Measurements from ENCODE around the gene OSBPL5. TPM values are rescaled to one million over a fixed set of nuclear protein-coding genes. Genes with fewer than 3 reads are reported as not detected.

Gene OSBPL5
- total RNA-seq, 1 donor from 2014 or later, result 15.3 TPM

GRCh38 chr11:3167143-3168119 lies 2.3 kb upstream of the OSBPL5 start:
- ATAC-seq (ENCODE audit: poor library complexity), result no peak
- intact Hi-C loops (cut with DNase I), result no loop called here
- DNase-seq, result no peak

GRCh38 chr11:3166268-3167142 lies 1.4 kb upstream of the OSBPL5 start:
- intact Hi-C loops (cut with DNase I), result no loop called here

GRCh38 chr11:3165916-3166267 lies 782 bp upstream of the OSBPL5 start:
- DNase-seq (peak; percentile 29), ATAC-seq (ENCODE audit: poor library complexity) (no peak)
- intact Hi-C loops (cut with DNase I), result no loop called here

More at GRCh38 chr11:3166268-3167142, 1.4 kb upstream of the OSBPL5 start:
- no peak for ATAC-seq (ENCODE audit: poor library complexity)
- DNase-seq, result no peak

- DNase-seq (peak; percentile 44), ATAC-seq (ENCODE audit: poor library complexity) (peak; percentile 1)
- intact Hi-C loops (cut with DNase I), result no loop called here
Observed at GRCh38 chr11:3164552-3165151, 458 bp downstream of the OSBPL5 start.

- DNase-seq (peak; percentile 42), ATAC-seq (ENCODE audit: poor library complexity) (no peak)
- intact Hi-C loops (cut with DNase I), result no loop called here
Observed at GRCh38 chr11:3164138-3164551, 965 bp downstream of the OSBPL5 start.

DNA sequence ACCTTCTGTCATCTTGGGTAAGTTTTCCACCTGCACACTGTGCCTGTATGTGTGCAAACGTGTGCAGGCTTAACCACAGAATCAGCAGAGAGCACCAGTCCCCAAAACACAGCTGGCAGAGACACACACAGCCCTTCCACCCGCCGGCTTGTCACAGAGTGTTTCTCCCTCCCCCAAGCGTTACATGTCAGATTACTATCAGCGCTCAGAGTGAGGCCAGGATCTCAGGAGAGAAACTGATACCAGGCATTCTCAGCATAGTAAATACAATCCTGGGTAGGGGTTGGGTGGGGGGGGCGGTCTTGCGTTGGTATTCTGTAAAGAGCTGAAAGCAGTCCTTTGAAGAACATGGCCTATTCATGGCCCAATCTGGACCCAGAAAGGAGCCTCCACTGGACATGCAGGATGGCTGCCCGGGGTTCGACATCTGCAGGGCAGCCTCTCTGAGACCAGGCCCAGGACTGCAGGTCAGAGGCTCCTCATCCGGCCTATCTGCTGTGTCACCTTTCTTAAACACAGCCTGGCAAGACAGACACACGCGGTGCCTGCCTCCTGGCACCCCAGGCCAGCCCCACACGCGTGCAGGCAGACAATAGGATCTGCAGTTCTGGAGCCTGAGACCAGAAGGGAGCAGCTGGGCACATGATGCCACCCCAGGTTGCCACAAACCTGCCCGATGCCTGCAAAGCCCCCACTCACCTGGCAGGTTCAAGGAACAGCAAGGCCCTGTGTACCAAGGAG lies 1.7 kb downstream of the OSBPL5 start:
- DNase-seq (peak; percentile 38), ATAC-seq (ENCODE audit: poor library complexity) (no peak)
- intact Hi-C loops (cut with DNase I), result no loop called here

- ATAC-seq (ENCODE audit: poor library complexity) (no peak), DNase-seq (peak; percentile 36)
- intact Hi-C loops (cut with DNase I), result no loop called here
Observed at GRCh38 chr11:3162410-3163240, 2.5 kb downstream of the OSBPL5 start.

- intact Hi-C loops (cut with DNase I), result no loop called here
- ATAC-seq (ENCODE audit: poor library complexity) (no peak), DNase-seq (peak; percentile 16)
Observed at GRCh38 chr11:3161720-3162409, 3.2 kb downstream of the OSBPL5 start.

- peak; percentile 47 for DNase-seq
- intact Hi-C loops (cut with DNase I), result no loop called here
- no peak for ATAC-seq (ENCODE audit: poor library complexity)
Observed at GRCh38 chr11:3161309-3161708, 3.8 kb downstream of the OSBPL5 start.

DNA sequence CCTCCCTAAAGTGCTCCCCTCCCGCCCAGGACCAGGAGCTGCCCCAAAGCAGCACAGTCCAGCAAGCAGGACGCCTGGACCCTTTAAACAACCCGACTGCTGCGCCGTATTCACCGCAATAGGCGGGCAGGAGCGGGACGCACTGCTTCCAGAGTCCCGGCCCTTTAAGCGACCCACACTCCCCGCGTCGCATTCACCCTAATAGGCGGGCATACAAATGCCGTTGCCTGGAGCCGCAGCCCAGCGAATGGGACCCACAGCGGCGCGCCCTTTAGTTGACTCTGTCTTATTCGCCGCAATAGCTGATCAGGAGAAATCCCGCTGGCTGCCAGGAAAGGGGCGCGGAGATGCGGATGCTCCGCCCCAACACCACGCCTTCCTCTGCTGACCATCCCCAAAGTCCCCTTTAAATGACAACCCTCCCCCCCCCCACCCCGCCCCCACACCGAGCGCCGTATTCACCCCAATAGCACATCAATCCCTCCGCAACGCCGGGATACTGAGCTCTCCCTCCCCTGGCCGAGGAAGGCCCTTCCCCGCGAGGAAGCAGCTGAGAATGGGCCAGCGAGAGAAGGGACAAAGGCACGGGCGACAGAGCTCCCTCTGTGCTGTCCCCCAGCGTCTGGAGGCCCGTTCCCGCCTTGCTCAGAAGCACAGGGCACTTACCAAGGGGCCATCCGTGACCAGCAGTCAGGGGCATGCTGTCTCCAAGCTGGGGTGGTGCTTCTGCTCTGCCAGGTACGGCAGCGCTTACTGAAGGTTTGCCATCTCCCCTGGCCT lies 4.7 kb downstream of the OSBPL5 start:
- ATAC-seq (ENCODE audit: poor library complexity) (peak; percentile 87), DNase-seq (peak; percentile 94)
- intact Hi-C loops (cut with DNase I), result no loop called here

- ATAC-seq (ENCODE audit: poor library complexity), result peak; percentile 68
- intact Hi-C loops (cut with DNase I), result no loop called here
- peak; percentile 88 for DNase-seq
Observed at GRCh38 chr11:3159296-3160190, 5.6 kb downstream of the OSBPL5 start.

DNA sequence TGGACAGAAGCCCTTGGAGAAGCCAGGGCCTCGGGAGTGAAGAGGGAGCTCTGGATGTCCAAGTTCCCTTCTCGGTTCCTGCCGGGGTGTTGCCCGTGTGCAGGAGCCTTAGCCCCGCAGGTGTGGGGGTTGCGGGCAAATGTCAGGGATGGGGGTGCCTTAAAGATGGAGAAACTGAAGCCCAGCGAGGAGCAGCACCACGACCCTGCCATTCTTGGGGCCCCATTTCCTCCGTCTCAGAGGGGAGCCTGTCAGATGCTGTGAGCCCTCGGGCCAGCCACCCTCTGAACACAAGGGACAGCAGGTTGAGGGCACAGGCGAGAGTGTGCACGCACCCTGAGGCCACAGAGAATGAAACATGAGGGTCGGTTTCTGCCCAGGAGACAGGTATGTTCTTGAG lies 6.3 kb downstream of the OSBPL5 start:
- no peak for ATAC-seq (ENCODE audit: poor library complexity)
- intact Hi-C loops (cut with DNase I), result no loop called here
- DNase-seq, result peak; percentile 40

- ATAC-seq (ENCODE audit: poor library complexity) (no peak), DNase-seq (peak; percentile 26)
- intact Hi-C loops (cut with DNase I), result no loop called here
Observed at GRCh38 chr11:3158131-3158591, 6.9 kb downstream of the OSBPL5 start.

DNA sequence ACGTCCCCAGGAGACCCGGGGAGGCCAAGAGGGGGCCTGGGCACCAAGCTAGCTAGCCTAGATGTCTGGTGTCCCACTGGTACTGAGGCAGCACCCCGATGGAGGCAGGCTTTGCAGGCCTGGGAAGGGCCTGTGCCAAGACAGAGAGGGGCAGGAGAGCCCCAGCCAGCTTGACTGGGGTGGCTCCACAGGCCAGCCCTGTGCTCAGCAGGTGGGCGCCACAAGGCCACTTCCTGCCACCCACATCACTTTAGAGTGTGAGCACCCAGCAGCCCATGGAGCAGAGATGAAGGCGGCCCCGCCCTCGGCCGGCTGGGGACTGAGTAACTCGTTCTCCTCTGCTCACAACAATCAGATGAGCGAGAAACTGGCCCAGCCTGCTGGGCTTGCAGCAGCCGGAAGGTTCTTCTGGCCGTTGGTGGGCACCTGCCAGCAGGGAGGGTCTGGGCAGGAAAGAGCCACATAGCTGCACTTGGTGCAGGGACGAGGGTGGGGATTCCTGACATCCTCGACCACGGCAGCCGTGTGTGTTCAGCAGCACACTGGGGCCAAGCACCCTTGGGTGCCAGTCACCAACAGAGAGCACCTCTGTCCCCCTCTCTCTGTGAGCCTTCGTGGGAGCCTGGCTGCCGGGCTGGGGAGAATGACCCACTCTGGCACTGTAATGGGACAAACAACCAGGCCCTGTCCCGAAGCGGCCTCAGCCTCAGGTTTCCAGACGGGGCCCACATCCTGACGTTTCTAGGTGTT lies 7.6 kb downstream of the OSBPL5 start:
- DNase-seq (peak; percentile 39), ATAC-seq (ENCODE audit: poor library complexity) (no peak)
- intact Hi-C loops (cut with DNase I), result no loop called here

All from Right ventricle myocardium superior (tissue), 1 donor.